K562 (cell line): ENCODE data around the gene GRPEL2. TPM values are rescaled to one million over a fixed set of nuclear protein-coding genes. Genes with fewer than 3 reads are reported as not detected.

Experiments used
- FOXP4 ChIP-seq: sonication (generic); formaldehyde crosslinking; IDR thresholded peaks from 2 replicates; pipeline ENCODE4 v1.8.0; 2022; ENCODE audit warnings: mild to moderate bottlenecking, missing genetic modification reagents, borderline replicate concordance
- UBTF ChIP-seq, 2 experiments: IDR thresholded peaks; 2 replicates each; pipeline ENCODE4 v1.6.1; 2012; ENCODE audit warnings: improper control_type of control experiment in 2 of 2, low read depth in 2 of 2, low read length in 2 of 2, borderline replicate concordance in 1 of 2
- ZKSCAN8 ChIP-seq: fragments of 200-800 bp; sonication (Bioruptor generic); IDR thresholded peaks from 2 replicates; pipeline ENCODE4 v1.6.1; 2016; ENCODE audit warnings: missing genetic modification characterization, missing compliant biosample characterization
- ZNF41 ChIP-seq: fragments of 250-450 bp; sonication (Bioruptor Pico); conservative IDR thresholded peaks from 2 replicates; pipeline ENCODE4 v1.4.0; 2020; ENCODE audit warnings: mild to moderate bottlenecking
- ZNF589 ChIP-seq: fragments of 200-800 bp; sonication (Bioruptor generic); IDR thresholded peaks from 2 replicates; pipeline ENCODE4 v1.6.1; 2016; ENCODE audit warnings: low read depth, missing genetic modification characterization, missing compliant biosample characterization
- polyA plus RNA-seq, 8 experiments: library from polyadenylated mRNA; depleted of rRNA in 4 of 8; stranded (reverse) in 5 of 8; unstranded in 3 of 8; fragments of >200 nt; fragmentation: Nextera tagmentation in 2 of 8; fragmentation: Illumina TruSeq in 1 of 8; extraction: Ambion mirVana in 2 of 8; extraction: Trizol in 1 of 8; gene quantifications; 2 replicates each; pipeline versions ENCODE4 v1.2.1 to v1.2.3, GENCODE V29; 2011 to 2014; ENCODE audit warnings: inconsistent platforms in 1 of 8, missing spikeins in 1 of 8
- total RNA-seq, 7 experiments: library from RNA; depleted of rRNA in 6 of 7; stranded (reverse); fragments of >200 nt in 6 of 7; fragmentation: Illumina TruSeq in 2 of 7; extraction: Trizol in 2 of 7; gene quantifications; 2 replicates each; pipeline versions ENCODE4 v1.2.1 to v1.2.3, GENCODE V29; 2011 to 2021; ENCODE audit warnings: low replicate concordance in 1 of 7
- TF ChIP-seq, protein P1 (sequence below): fragments of 250-450 bp; sonication (Bioruptor Pico); IDR thresholded peaks from 2 replicates; pipeline ENCODE4 v1.4.0; 2020
- TF ChIP-seq, protein P2 (sequence below): sonication (generic); formaldehyde crosslinking; IDR thresholded peaks from 2 replicates; pipeline ENCODE4 v1.8.0; 2022; ENCODE audit warnings: mild to moderate bottlenecking, missing genetic modification reagents

GRPEL2 gene
- total and polyA plus RNA-seq, 9 of the 15 experiments (the other 6 are each of a cell fraction or from before 2014, with no cell fraction given), result 11.2 to 40.5 (median 25.8) TPM

- TF ChIP-seq FOXP4 (CRISPR knock-in tag), result no peak
- no peak for TF ChIP-seq ZNF589 (CRISPR knock-in tag)
- no peak for TF ChIP-seq ZNF41 (CRISPR knock-in tag)
- TF ChIP-seq, protein P1, sequence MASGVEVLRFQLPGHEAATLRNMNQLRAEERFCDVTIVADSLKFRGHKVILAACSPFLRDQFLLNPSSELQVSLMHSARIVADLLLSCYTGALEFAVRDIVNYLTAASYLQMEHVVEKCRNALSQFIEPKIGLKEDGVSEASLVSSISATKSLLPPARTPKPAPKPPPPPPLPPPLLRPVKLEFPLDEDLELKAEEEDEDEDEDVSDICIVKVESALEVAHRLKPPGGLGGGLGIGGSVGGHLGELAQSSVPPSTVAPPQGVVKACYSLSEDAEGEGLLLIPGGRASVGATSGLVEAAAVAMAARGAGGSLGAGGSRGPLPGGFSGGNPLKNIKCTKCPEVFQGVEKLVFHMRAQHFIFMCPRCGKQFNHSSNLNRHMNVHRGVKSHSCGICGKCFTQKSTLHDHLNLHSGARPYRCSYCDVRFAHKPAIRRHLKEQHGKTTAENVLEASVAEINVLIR (CRISPR knock-in tag), result no peak
- no peak for TF ChIP-seq UBTF (IDR thresholded peaks at IDR 0.05; ENCODE audit: borderline replicate concordance in 1 of 2, low read depth in 2 of 2, low read length in 2 of 2)
- TF ChIP-seq ZKSCAN8 (CRISPR knock-in tag), result no peak
- TF ChIP-seq, protein P2, sequence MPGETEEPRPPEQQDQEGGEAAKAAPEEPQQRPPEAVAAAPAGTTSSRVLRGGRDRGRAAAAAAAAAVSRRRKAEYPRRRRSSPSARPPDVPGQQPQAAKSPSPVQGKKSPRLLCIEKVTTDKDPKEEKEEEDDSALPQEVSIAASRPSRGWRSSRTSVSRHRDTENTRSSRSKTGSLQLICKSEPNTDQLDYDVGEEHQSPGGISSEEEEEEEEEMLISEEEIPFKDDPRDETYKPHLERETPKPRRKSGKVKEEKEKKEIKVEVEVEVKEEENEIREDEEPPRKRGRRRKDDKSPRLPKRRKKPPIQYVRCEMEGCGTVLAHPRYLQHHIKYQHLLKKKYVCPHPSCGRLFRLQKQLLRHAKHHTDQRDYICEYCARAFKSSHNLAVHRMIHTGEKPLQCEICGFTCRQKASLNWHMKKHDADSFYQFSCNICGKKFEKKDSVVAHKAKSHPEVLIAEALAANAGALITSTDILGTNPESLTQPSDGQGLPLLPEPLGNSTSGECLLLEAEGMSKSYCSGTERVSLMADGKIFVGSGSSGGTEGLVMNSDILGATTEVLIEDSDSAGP (CRISPR knock-in tag), result no peak
Measured at GRCh38 chr5:149315753-149316152, 29.5 kb upstream of the GRPEL2 start (continued).
